ENCODE measurements around the gene FBXW8.

The FBXW8 gene

DNA sequence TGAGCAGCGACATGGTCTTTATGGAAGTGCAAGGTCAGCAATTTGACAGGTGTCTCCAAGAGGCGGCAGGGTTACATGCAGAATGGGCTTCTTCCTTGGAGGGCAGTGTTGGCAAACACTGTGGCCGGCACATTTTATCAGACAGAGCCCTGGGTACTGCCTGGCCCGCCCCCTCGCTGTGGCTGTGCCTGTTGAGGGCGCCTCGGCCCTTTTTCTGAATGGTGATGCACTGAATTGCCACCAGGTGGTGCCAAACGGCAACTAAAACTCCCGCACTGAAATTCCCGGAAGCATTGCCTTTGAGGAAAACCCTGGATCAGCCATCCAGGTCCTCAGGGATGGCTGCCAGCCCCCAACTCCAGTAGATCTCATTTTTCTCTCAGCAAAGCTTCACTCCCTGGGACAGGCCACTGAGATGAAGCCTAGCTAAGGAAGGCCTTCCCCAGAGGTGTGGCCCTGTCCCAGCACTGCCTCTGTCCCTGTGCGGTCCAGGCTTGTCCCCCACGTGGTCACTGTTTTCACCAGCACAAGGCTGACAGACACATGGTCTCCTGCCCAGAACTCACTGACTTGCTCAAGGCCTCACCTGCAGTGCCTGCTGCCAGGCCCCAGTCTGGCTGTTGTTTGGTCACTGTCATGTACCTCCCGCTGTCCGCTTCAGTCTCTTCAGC, 114.9 kb downstream of the FBXW8 start:
- TF ChIP-seq, protein P1, sequence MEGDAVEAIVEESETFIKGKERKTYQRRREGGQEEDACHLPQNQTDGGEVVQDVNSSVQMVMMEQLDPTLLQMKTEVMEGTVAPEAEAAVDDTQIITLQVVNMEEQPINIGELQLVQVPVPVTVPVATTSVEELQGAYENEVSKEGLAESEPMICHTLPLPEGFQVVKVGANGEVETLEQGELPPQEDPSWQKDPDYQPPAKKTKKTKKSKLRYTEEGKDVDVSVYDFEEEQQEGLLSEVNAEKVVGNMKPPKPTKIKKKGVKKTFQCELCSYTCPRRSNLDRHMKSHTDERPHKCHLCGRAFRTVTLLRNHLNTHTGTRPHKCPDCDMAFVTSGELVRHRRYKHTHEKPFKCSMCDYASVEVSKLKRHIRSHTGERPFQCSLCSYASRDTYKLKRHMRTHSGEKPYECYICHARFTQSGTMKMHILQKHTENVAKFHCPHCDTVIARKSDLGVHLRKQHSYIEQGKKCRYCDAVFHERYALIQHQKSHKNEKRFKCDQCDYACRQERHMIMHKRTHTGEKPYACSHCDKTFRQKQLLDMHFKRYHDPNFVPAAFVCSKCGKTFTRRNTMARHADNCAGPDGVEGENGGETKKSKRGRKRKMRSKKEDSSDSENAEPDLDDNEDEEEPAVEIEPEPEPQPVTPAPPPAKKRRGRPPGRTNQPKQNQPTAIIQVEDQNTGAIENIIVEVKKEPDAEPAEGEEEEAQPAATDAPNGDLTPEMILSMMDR (IDR thresholded peaks at IDR 0.05; ENCODE audit: control insufficient read depth, extremely low read depth, insufficient read depth) = peak; percentile 86
- no peak overlapping the region for H3K4me3 ChIP-seq (ENCODE audit: low read depth, low read length)
- DNase-seq (ENCODE audit: low read depth) = no peak

DNA sequence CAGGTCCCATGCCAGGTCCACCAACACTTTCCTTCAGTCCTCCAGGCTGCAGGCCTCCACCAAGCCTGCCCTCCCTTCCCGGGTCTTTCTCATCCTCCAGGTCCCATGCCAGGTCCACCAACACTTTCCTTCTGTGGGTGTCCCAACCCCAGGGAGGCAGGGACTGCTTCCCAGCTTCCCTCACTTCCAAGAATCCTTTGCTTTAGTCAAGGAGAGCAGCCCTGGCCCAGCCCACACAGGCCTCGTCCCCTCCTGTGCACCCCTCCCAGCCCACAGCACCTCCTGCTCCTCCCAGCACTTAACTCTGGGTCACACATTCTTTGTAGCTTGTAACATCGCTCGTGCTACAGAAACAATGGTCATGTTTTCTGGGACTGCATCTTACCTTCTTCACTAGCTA, 115.6 kb downstream of the FBXW8 start:
- H3K4me3 ChIP-seq (ENCODE audit: low read depth, low read length) = no peak overlapping the region
- no peak for DNase-seq (ENCODE audit: low read depth)
- TF ChIP-seq, protein P1 (IDR thresholded peaks at IDR 0.05; ENCODE audit: control insufficient read depth, extremely low read depth, insufficient read depth) = no peak

DNA sequence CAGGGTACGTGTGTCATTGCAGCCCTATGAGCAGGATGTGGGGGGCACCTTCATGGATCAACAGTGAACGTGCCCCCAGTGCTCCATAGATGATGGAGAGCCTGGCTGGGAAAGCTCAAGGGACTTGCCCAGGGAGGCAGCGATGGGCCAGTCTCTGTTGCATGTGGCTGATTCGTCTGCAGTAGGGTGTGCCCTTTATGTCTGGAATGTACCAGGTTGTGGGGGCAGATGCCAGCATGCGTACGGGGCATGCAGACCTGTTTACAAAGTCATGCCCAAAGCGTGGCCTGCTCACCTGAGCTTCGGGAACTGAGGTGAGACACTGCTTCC, 116.1 kb downstream of the FBXW8 start:
- no peak for DNase-seq (ENCODE audit: low read depth)
- TF ChIP-seq, protein P1 (IDR thresholded peaks at IDR 0.05; ENCODE audit: control insufficient read depth, extremely low read depth, insufficient read depth) = no peak
- no peak overlapping the region for H3K4me3 ChIP-seq (ENCODE audit: low read depth, low read length)

DNA sequence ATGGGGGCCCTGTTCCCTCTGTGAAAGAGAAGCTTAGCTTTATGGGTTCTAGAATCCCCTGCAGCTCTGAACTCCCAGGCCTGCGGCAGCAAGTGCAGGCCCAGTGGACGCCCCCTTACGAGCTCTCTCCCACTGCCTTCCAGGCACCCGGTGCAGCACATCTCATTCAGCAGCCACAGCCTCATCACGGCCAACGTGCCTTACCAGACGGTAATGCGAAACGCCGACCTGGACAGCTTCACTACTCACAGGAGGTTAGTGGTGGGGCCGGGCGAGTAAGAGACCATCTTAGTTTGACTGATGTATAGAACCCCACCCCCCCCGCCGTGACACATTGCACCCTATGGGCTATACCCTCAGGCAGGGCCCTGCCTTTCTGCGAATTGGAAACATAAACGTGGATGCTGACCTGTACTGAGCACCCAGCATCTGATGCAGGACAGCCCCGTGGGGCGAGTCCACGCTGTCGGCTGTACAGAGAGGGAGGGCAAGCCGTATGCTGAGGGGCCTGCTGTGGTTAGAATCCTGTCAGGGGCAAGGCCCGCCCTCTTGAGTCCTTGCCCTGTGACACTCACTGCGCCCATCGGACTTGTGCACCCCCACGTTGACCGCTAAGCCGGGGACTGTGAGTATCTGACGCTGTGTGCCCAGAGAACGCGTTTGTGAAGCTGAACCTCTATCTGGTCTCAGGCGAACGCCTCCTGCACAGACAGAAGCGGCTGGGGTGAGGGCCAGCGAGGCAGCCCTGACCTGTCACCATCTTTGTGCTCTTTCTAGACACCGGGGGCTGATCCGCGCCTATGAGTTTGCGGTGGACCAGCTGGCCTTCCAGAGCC, 116.7 kb downstream of the FBXW8 start:
- no peak overlapping the region for H3K4me3 ChIP-seq (ENCODE audit: low read depth, low read length)
- no peak for DNase-seq (ENCODE audit: low read depth)
- TF ChIP-seq, protein P1 (IDR thresholded peaks at IDR 0.05; ENCODE audit: control insufficient read depth, extremely low read depth, insufficient read depth) = no peak

DNA sequence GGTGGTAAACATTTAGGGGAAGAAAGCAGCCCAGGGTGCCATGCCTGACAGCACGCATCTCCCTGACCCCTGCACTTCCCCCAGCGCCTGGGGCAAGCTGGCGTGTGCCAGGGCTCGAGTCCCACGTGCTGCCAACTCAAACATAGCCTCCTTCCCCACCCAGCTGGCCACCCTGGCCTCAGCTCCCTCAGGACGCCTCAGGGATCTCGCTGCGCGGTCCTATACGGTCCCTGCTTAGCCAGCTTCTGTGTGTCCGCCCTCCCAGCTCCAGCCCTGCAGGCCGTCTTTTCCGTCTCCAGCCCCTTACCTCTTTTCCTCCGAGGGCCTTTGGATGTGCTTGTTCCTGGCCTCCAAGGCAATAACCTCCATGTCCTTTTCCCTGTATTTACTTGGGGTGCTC, 117.5 kb downstream of the FBXW8 start:
- DNase-seq (ENCODE audit: low read depth) = no peak
- TF ChIP-seq, protein P1 (IDR thresholded peaks at IDR 0.05; ENCODE audit: control insufficient read depth, extremely low read depth, insufficient read depth) = no peak
- no peak overlapping the region for H3K4me3 ChIP-seq (ENCODE audit: low read depth, low read length)

DNA sequence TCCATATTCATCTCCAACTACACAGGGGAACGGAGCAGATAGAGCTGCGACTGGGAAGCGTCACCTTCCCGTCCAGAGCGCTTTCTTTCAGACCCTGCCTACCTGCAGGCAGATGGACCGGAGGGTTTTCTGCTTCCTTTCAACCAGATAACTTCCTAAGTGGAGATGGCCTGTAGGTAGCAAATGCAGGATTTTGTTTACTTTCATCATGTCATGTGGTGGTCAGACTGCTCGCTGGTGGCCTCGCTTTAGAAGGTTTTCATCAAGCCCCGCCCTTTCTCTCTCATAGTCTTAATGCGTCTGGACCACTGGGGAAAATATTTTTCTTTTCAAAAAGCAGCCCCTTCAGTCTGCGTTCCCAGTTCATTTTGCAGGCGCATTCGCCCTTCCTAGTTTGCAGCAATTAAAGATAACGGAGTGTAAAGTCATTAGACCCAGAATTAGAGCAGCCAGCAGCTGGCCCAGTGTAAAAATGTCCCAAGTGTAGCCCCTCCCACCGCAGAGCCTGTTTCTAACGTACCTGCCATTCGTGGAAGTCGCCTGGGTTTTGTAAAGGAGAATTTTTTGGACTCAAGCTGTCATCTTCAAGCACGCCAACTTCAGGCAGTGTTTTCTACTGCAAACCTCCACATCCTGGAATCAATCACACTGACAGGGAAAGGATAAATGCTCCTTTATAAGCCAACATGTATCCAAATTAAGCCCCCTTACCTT, 119.6 kb downstream of the FBXW8 start:
- no peak for DNase-seq (ENCODE audit: low read depth)
- no peak overlapping the region for H3K4me3 ChIP-seq (ENCODE audit: low read depth, low read length)
- TF ChIP-seq, protein P1 (IDR thresholded peaks at IDR 0.05; ENCODE audit: control insufficient read depth, extremely low read depth, insufficient read depth) = no peak
